Activated gamma-delta T cell treated with anti-CD3 and anti-CD28 coated beads, Interleukin-2, amount 50 U/mL, for 16 hours (primary cell): ENCODE data around the gene ZSCAN18.
"Not testable (repeated sequence)": the region's sequence is repeated elsewhere in the genome, so short reads cannot be mapped to it uniquely, and the experiment has no call there.

Source experiments
- DNase-seq: peaks from one replicate; pipeline ENCODE4 v3.0.0-alpha.2; 2020; ENCODE audit warnings: low read depth

ZSCAN18 gene, protein sequence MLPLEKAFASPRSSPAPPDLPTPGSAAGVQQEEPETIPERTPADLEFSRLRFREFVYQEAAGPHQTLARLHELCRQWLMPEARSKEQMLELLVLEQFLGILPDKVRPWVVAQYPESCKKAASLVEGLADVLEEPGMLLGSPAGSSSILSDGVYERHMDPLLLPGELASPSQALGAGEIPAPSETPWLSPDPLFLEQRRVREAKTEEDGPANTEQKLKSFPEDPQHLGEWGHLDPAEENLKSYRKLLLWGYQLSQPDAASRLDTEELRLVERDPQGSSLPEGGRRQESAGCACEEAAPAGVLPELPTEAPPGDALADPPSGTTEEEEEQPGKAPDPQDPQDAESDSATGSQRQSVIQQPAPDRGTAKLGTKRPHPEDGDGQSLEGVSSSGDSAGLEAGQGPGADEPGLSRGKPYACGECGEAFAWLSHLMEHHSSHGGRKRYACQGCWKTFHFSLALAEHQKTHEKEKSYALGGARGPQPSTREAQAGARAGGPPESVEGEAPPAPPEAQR

DNA sequence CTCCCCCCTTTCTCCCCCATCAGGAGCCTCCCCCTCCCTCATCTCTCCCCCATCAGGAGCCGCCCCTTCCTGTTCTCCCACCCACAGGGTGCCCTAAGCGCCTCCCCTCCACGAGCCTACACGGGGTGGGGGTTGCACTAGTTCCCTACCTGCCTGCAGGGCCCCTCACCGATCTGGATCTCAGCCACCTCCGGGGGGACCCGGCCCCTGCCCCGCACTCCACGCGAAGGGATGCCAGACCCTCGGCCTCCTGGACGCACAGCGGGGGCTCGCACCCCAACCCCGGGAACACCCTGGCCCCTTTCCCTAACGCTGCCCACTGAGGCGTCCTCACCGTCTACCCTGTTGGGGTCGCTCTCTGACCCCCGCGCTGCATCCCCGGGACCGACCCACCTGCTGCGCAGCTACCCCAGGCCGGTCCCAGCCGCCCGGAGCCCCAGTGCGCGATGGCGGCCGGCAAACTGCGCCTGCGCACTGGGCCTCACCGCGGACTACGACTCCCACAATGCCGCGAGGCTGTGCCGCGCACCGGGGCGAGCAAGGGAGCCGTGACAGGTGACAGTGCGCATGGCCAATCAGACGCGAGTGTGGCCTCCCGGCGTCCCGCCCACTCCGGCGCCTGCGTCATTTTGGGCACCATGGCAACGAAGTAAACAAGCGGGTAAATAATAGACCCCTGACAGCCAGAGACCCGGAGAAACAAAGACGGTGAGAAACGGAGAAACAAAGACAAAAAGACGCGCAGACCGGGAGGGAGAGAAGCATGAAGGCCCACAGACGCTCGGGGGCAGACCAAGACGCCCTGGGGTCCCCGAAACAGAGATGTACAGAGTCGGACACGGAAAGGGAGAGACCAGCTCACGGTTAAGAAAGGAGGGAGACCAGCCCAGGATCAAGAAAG lies at the start of gene ZSCAN18:
Gene ZSCAN18 (minus strand): TSS at position 451 of the 901 bp plus-strand sequence. CDS start 7,964 bp downstream, outside the sequence.
- peak; percentile 93 for DNase-seq

DNA sequence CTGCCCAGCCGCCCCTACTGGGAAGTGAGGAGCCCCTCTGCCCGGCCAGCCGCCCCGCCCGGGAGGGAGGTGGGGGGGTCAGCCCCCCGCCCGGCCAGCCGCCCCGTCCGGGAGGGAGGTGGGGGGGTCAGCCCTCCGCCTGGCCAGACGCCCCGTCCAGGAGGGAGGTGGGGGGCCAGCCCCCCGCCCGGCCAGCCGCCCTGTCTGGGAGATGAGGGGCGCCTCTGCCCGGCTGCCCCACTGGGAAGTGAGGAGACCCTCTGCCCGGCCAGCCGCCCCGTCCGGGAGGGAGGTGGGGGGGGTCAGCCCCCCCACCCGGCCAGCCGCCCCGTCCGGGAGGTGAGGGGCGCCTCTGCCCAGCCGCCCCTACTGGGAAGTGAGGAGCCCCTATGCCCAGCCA lies 49.4 kb upstream of the ZSCAN18 start:
- not testable (repeated sequence) for DNase-seq

DNA sequence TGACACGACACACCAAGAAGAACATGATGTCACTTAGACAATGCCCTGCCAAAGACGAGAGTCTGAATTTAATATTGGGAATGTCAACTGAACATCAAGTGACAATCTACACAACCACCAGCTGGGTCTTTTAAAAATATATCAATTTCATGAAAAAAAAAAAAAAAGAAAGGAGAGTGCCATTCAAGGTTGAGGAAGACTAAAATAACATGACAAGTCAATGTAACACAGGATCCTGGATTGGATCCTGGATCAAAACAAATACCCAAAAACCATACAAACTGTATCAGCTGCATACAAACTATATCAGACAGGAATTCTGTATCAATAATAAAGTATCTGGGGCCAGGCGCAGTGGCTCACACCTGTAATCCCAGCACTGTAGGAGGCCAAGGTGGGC lies 47.8 kb upstream of the ZSCAN18 start:
- no peak for DNase-seq

DNA sequence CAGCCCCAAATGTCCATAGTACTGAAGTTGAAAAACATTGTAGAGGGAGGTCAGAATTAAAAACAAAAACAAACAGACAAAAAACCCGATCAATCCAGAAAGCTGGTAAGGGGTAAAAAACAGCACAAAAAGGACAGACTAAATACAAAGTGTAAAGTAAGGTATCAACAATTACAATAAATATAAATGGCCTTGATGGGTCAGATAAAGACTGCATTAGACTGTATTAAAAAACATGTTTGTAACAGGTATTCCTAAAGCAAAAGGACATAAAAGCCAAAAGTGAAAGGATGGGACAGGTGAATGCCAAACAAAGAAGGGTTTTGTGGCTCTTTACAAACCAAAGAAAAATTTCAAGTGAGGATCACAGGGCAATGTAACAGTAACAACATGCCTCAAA lies 36.2 kb upstream of the ZSCAN18 start:
- no peak for DNase-seq

DNA sequence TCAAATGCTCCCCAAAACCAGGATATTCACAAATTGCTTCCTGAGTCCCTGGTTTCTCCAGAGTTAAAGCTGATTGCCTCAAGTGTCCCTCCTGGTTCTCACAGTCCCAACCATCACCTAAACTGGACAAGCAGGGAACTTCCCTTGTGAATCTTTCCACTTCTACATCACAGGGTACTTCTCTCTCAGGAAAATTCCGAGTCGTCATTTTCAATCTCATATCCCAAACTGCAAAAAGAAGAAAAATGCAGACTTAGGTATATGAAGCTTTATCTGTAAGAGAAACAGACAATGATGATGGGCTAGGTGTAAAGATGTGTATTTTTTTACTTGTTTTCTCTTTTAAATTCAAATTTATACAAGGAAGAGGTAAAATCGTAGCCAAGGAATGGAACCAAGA lies 31.3 kb upstream of the ZSCAN18 start:
- no peak for DNase-seq

DNA sequence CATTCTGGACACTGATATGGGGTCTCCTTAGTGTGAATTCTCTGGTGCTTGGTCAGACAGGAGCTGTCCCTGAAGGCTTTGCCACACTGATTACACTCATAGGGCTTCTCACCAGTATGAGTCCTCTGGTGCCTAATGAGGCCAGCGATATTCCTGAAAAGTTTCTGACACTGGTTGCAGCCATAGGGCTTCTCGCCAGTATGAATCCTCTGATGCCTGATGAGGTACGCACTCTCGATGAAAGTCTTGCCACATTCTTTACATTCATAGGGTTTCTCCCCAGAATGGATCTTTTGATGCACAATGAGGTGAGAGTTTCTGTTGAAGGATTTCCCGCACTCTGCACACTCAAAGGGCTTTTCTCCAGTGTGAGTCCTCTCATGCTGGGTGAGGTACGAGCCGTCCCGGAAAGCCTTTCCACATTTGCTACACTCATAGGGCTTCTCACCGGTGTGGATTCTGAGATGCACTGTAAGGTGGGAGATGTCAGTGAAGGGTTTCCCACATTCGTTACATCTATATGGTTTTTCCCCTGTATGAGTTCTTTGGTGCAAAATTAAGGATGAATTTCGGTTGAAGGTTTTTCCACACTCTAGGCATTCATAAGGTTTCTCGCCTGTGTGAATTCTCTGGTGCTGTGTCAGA lies 30.1 kb upstream of the ZSCAN18 start:
- DNase-seq: no peak

DNA sequence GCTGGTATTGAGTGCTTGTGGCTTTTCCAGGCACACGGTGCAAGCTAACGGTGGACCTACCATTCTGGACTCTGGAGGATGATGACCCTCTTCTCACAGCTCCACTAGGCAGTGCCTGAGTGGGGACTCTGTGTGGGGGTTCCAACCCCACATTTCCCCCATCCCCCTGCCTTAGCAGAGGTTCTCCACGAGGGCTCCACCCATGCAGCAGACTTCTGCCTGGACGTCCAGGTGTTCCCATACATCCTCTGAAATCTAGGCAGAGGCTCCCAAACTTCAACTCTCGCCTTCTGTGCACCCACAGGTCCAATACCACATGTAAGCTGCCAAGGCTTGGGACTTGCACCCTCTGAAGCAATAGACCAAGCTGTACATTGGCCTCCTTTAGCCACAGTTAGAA lies 25.3 kb upstream of the ZSCAN18 start:
- no peak for DNase-seq

DNA sequence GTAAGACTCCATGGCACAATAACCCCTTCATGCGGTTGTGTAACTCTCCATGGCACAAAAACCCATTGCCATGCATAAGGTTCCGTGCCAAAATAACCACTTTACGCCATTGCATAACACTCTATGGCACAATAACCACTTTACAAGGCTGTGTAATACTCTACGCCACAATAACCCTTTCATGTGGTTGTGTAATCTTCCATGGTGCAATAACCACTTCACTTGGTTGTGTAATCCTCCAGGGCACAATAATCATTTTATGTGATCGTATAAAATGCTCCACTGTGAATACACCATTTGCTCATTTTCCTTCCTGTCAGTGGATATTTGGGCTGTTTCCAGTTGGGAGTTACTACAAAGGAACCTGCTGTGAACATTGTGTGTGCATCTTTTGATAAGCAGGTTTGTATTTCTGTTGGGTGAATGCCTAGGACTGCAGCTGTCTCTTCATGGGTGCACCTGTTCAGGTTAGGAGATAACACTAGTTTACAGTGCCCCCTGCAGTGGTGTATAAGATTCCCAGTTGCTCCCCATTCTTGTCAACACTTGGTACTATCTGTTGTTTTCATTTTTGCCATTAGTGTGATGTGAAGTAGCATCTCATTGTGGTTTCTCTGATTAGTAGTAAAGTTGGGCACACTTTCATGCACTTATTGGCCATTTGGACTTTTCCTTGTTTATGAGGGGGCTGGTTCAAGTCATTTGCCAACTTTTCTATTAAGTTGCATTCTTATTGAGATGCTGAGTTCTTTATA lies 21.1 kb upstream of the ZSCAN18 start:
- DNase-seq: no peak

DNA sequence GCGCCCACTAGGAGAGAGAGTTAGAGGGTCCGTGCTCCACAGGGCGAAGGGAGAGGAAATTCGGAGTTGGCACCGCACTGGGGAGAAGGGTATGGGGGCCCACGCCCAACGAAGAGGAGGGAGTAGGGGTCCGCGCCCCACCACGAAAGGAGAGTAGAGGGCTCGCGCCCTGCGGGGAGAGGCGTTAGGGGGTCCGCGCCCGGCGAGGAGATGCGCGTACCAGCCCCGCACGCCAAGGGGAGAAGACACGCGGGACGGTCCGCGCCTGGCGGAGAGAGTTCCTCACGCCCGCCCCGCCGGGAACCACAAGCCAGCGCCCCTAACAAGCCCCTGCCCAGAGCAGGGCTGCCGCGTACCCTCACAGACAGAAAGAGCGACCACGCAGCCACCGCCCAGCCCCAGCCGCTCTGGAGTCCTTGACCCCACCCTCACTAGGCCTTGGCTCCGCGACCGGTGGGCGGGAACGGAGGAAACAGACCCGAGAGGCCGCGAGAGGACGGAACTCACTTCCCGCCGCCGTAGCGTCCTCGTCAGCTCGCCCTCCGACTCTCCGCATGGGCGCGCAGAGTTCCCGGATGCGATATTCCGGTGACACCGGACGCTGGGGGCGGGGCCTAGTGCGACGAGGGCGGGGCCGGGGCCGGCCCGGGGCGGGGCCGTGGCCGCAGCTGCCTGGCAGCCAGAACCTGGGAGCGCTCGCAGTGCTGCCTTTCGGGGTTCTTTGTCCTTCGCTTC lies 20.0 kb upstream of the ZSCAN18 start:
- no peak for DNase-seq

DNA sequence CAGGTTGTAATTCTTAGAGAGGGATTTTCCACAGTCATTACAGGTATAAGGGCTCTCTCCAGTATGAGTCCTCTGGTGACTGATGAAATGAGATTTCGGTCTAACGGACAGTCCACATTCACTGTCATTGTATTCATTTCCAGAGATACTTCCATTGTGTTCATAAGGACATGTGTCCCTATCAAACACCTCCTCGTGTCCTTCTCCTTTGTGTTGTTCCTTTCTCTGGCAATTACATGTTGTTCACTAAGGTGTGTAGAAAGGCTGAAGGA lies 10.5 kb upstream of the ZSCAN18 start:
- no peak for DNase-seq

DNA sequence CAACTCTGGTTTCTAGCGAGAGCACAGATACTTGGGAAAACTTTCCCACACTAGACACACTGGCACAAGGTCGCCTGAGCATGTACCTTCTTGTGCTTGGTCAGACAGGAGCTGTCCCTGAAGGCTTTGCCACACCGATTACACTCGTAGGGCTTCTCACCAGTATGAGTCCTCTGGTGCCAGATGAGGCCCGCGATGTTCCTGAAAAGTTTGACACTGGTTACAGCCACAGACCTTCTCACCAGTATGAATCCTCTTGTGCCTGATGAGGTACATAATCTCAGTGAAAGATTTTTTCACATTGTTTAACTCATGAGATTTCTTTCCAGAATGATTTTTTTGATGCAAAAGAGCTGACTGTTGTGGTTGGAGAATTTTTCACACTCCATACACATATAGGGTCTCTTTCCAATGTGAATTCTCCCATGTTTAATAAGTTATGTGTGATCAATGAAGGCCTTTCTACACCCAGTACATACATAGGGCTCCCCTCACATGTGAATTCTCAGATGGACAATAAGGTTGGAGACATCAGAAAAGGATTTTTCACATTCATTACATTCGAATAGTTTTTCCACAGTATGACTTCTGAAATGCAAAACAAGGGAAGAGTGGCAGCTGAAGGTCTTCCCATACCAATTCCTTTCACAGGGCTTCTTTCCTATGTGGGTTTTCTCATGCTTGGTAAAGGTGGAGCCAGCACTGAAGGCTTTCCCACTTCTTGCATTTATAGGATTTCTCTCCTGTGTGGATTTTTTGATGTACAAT lies 9.9 kb upstream of the ZSCAN18 start:
- no peak for DNase-seq

DNA sequence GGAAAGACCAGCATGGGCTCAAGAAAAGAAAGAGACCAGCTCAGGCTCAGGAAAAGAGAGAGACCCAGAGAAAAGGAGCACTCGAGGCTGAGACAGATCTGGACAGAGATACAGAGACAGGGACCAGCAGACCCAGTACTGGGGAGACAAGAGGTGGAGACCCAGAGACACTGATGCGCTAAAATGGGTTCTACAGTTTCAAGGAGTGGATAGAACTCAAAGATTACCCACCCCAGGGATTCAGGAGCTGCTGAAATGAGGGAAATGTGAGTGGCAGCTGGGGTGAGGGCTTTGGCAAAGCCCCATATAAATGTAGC lies 609 bp upstream of the ZSCAN18 start:
- no peak for DNase-seq

DNA sequence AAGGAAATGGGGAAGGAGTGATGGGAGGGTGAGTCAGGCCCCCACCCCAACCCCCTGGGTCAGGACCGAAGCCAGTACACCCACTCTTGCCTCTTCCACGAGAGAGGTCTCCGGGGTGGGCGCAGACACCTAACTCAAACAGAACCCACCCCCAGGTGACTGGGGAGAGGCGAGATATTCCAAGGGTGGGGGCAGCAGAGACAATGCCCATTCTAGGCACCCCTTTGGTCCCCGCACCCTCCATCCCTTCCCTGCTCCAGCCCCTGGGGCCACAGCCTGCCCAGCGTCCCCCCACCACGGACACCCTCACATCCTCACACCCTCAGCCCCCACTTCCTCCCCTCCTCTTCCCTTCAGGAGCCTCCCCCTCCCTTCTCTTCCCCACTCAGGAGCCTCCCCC lies 682 bp downstream of the ZSCAN18 start:
- no peak for DNase-seq

DNA sequence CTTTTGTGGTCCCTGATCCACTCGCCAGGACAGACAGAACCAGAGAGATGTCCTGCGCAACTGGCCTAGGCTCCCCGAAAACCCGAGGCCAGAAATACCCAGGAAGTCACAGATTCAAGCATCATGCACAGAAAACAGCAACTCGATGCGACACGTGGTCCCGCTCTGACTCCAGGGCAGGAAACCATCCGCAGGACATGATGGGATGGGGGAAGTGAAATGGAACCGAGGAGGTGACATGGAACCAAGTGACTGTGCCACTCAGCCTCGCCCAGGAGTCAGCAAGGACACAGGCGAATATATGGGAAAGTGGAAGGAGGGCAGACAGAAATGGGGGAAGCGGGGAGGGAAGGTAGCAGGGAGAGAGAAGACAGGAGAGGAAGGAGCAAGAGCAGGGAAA lies 1.1 kb downstream of the ZSCAN18 start:
- no peak for DNase-seq

DNA sequence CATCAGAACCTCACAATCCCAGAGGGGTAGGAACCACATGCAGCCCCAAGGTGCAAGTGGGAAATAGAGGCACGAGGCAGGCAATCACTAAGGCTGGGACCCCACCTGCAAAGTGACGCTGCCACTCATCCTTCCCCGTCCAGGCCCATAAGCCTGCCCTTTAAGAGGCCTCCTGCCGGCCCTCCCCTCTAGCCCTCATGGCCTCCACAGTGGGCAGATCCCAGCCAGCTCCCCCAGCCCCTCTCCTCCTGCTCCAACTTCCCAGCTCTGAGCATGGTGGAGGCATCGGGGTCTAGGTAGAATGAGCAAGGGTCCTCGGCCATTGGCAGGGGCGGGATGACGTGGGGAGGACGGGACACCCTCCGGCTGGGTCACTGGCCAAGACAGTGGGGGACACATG lies 2.7 kb downstream of the ZSCAN18 start:
- DNase-seq: no peak

DNA sequence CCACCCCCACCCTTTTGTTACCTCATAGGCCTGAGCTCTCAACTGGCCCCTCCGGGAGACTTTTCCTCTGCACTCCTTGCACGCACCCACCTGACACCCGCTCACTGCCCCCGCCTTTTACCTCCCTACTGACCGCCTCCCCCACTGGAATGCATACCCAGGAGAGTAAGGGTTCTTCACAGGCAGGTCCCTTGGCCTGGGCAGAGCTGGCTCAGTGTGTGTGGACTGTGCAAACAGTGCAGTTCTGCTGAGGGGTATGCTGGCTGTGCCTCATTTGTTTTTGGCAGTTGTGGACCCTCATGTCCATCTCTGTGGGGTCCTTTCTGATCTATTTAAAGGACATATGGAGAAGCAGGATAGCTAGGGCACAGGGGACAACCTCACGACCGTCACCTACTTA lies 5.0 kb downstream of the ZSCAN18 start:
- no peak for DNase-seq

DNA sequence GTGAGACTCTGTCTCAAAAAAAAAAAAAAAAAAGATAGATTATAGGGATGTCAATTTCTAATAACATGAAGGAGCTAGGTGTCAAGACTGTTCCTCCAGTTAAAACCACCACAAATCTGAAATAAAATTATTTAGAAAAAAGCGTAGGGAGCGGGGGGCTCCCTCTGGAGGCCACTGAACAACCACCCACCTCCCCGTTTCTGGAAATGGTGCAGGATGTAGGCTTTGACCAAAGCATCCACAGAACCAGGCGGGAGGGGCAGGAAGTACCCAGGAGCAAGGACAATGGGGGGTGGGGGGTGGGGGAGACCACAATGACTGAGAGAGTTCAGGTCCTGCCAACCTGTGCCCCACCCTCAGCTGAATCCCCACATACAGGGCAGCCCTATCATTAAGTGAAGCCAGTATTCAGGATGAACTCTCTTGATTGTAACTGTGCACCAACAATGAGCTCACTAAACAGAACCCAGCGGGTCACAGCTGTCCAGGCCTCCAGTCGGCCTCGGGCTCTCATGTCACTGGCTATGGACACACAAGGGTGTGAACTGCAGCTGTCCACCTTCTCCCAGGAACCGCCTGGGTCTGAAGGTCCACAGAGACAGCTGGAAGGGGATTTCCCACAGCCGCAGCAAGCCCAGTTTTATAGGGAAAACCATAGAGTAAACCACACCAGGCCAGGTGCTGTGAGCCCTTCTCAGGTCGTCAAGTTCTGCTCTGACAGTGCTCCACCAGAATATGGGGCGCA lies 6.6 kb downstream of the ZSCAN18 start:
- no peak for DNase-seq

DNA sequence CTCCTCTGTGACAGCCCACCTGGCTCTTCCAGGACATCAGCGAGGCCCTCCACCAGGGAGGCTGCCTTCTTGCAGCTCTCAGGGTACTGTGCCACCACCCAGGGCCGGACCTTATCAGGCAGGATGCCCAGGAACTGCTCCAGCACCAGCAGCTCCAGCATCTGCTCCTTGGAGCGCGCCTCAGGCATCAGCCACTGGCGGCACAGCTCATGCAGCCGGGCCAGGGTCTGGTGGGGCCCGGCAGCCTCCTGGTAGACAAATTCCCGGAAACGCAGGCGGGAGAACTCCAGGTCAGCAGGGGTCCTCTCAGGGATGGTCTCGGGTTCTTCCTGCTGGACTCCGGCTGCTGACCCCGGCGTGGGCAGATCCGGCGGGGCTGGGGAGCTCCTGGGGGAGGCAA lies 8.2 kb downstream of the ZSCAN18 start:
- DNase-seq: no peak

DNA sequence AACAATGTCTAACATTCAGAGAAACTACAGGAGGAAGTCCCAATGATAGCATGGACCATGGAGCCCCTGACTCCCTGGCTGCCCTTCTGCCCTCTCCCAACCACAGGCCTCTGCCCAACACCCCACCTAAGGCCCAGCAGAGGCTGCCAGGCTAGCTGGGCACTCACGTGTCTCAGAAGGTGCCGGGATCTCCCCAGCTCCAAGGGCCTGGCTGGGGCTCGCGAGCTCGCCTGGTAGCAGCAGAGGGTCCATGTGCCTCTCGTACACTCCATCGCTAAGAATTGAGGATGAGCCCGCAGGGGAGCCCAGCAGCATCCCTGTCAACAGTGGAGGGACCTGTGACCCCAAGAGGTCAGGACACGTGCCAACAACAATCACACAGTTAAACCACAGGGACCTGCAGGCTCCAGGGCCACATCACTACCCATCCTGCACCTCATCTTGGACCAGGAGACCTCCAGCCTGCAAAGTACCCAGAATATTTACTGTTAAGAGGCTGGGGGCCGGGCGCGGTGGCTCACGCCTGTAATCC lies 9.4 kb downstream of the ZSCAN18 start:
- no peak for DNase-seq
